IPS-11a (cell line): ENCODE results near the gene MTHFR.

Experiments
- H3K4me3 ChIP-seq: one replicate; pipeline ENCODE4 v1.5.1; 2013; ENCODE audit warnings: low read depth, low read length, control low read depth

The MTHFR gene

GRCh38 chr1:11805422-11806306 is at the start of gene MTHFR, which contains the start of gene CLCN6:
MTHFR (minus strand) TSS chr1:11805964; CDS start chr1:11803116, 2,848 bp downstream.
CLCN6 (plus strand) TSS chr1:11806191; CDS start chr1:11806263, 72 bp downstream.
- peak within 1 kb of the TSS; percentile 60 for H3K4me3 ChIP-seq

- H3K4me3 ChIP-seq = no peak overlapping the region
Observed at GRCh38 chr1:11855430-11855829, 49.7 kb upstream of the MTHFR start.

- no peak overlapping the region for H3K4me3 ChIP-seq
Observed at GRCh38 chr1:11854519-11854918, 48.8 kb upstream of the MTHFR start.

- H3K4me3 ChIP-seq = no peak overlapping the region
Observed at GRCh38 chr1:11851180-11851579, 45.4 kb upstream of the MTHFR start.

- H3K4me3 ChIP-seq = no peak overlapping the region
Observed at GRCh38 chr1:11850156-11850555, 44.4 kb upstream of the MTHFR start.

- no peak overlapping the region for H3K4me3 ChIP-seq
Observed at GRCh38 chr1:11848373-11848700, 42.6 kb upstream of the MTHFR start.

DNA sequence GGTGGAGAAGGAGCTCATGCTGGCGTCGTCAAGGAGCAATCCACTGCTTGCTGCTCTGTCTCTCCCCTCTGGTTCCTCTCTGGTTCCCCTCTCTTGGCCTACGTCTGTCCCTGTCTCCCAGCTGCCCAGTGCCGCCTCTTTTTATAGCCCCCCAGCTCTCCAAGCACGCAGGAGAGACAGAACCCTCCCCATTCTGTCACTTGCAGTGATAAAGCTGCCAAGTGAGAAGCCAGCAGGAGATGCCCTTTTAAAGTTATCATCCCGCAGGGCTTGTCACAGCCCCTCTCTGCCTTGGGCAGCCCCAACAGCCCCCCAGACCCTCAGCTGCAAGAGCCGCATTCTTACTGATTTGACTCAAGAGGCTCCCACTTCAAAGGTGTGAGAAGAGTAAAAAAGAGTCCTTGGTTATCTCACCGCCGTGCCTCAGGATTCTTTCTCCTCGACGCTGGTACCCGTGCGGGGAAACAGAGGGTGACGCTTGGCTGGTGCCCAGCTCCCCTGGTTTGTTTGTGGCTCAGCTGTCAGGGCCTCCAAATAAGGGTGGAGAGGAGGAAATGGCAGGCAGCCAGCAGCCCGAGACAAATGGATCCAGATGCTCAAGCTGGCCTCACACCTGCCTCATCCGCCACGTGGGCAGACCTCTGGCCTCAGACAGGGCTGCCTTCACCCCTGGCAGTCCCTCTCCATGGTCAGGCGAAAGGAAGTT is 42.1 kb upstream of the MTHFR start, which contains the start of gene NPPA:
TSS of gene NPPA (minus strand) at position 117 of the 706 bp plus-strand sequence. CDS start at position 18, 99 bp downstream.
- no peak within 1 kb of the TSS for H3K4me3 ChIP-seq

- no peak overlapping the region for H3K4me3 ChIP-seq
Observed at GRCh38 chr1:11845641-11846335, 40.0 kb upstream of the MTHFR start.

DNA sequence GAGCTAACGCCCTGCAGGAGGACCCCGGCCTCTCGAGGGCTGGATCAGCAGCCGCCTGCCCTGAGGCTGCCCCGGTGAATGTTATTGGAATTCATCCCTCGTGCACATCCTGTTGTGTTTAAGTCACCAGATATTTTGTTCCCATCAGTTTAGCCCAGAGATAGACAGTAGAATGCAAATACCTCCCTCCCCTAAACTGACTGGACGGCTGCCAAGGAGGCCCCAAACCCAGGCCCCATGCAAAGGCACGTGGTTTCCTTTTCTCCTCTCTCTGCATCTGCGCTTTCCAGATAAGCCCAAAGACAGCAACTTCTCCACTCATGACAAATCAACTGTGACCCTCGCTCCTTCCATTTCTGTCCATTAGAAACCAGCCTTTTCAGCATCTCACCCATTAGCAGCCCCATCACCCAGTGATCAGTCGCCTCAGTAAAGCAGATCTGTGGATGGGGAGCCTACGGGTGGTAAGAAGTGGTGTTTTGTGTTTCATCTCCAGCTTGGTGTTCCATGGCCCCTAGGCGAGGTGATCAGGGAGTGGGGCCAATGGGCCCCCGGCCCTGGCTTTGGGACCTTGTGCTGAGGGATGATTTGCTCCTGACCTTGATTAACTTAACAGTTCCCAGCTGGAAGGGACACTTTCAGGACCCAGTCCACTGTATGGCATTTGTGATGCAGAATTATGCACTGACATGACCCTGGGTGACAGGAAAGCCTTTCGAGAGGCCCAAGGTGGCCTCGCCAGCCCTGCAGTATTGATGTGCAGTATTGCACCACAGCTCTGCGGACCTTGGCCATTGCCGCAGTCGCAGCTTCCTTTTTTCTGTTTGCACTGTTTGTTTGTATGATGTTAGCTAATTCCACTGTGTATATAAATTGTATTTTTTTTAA is 36.6 kb upstream of the MTHFR start:
- H3K4me3 ChIP-seq = no peak overlapping the region

DNA sequence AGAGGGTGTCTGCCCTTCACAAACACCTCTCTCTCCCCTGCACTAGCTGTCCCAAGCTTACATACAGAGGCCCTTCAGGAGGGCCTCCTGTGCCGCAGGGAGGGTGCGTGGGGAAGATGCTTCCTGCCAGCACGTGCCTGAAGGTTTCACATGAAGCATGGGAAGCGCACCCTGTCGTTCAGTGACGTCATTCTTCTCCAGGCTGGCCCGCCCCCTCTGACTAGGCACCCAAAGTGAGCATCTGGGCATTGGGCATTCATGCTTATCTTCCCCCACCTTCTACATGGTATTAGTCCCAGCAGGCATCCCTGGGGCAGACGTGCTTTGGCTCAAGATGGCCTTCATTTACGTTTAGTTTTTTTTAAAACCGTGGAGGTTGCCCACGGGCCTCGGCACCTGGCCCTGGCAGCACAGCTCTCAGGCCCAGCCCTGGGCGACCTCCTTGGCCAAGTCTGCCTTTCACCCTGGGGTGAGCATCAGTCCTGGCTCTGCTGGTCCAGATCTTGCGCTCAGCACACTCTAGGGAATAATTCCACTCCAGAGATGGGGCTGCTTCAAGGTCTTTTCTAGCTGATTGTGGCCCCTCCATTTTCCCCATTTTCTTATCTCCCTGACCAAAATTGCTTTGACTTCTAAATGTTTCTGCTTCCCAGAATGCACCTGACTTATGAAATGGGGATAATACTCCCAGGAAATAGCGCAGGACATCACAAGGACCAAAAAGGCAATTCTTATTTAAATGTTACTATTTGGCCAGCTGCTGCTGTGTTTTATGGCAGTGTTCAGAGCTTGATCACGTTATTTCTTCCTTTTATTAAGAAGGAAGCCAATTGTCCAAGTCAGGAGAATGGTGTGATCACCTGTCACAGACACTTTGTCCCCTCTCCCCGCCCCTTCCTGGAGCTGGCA is 35.7 kb upstream of the MTHFR start:
- no peak overlapping the region for H3K4me3 ChIP-seq

DNA sequence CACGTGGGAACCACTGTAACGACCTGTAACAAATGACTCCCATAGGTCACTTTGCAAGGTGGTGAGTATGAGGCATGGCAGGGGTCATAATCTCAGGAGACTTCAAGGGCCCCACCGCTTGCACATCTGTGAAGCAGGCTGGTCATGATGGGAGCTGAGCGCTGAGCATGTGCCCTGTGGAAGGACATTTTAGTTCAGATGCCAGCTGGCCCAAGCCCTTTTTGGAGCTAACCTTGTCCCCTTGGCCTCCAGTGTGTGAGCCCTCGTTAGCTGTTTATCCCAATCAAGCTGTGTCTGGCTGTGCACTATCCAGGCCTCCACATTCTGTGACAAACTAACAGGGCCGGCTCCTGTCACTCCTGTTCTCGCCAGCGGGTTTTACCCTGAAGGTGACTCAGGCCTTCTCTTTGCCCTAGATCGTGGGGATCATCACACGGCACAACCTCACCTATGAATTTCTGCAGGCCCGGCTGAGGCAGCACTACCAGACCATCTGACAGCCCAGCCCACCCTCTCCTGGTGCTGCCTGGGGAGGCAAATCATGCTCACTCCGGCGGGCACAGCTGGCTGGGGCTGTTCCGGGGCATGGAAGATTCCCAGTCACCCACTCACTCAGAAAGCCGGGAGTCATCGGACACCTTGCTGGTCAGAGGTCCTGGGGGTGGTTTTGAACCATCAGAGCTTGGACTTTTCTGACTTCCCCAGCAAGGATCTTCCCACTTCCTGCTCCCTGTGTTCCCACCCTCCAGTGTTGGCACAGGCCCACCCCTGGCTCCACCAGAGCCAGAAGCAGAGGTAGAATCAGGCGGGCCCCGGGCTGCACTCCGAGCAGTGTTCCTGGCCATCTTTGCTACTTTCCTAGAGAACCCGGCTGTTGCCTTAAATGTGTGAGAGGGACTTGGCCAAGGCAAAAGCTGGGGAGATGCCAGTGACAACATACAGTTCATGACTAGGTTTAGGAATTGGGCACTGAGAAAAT is 34.3 kb upstream of the MTHFR start:
- no peak overlapping the region for H3K4me3 ChIP-seq

- no peak overlapping the region for H3K4me3 ChIP-seq
Observed at GRCh38 chr1:11838349-11839272, 32.8 kb upstream of the MTHFR start.

- H3K4me3 ChIP-seq = no peak overlapping the region
Observed at GRCh38 chr1:11837767-11838348, 32.1 kb upstream of the MTHFR start.

GRCh38 chr1:11836955-11837766 is 31.4 kb upstream of the MTHFR start:
- H3K4me3 ChIP-seq = no peak overlapping the region

GRCh38 chr1:11835441-11836225 is 29.9 kb upstream of the MTHFR start:
- H3K4me3 ChIP-seq = no peak overlapping the region
